SK-N-SH (cell line): Measurements from ENCODE around the gene CD96. TPM values are rescaled to one million over a fixed set of nuclear protein-coding genes. Genes with fewer than 3 reads are reported as not detected.

Source experiments
- CTCF ChIA-PET: fragments of 300-600, 350-600 bp; formaldehyde crosslinking; extraction: SDS; loops from one replicate; lab custom pipeline; 2021; lab: Yijun Ruan, JAX
- POLR2A ChIA-PET: fragments of 350-600 bp; sonication (Branson Sonifier 250); formaldehyde crosslinking; extraction: SDS; loops from one replicate; lab custom pipeline; 2020; ENCODE audit warnings: antibody characterized with exemption, inconsistent platforms; lab: Yijun Ruan, JAX
- DNase-seq: peaks from one replicate; pipeline ENCODE4 v3.0.0; 2012
- H2AFZ ChIP-seq: fragments of 200-600 bp; sonication (generic); 2 replicates; pipeline ENCODE4 v1.8.1; 2016; ENCODE audit warnings: antibody characterized with exemption, mild to moderate bottlenecking, low read depth
- H3F3A ChIP-seq: fragments of 200-600 bp; sonication (generic); replicated peaks from 2 replicates; pipeline ENCODE3; 2016; ENCODE audit warnings: antibody characterized with exemption, mild to moderate bottlenecking; ENCODE audit not compliant: insufficient read depth
- H3K27ac ChIP-seq, 2 experiments: fragments of 200-500 bp in 1 of 2; fragments of 200-600 bp in 1 of 2; sonication (Bioruptor generic) in 1 of 2; sonication (generic), shearing (Covaris generic) in 1 of 2; 2 replicates each; pipeline versions ENCODE4 v1.5.1 to v1.6.1; 2014 to 2016; ENCODE audit warnings: low read depth in 2 of 2, inconsistent platforms in 1 of 2, low read length in 1 of 2, mild to moderate bottlenecking in 1 of 2, mixed read lengths in 1 of 2
- H3K27me3 ChIP-seq: fragments of 200-600 bp; sonication (generic), shearing (Covaris generic); 2 replicates; pipeline ENCODE4 v1.6.1; 2016; ENCODE audit warnings: mixed run types; ENCODE audit not compliant: insufficient read depth
- H3K36me3 ChIP-seq, 2 experiments: fragments of 200-500 bp in 1 of 2; fragments of 200-600 bp in 1 of 2; sonication (Bioruptor generic) in 1 of 2; sonication (generic) in 1 of 2; replicated peaks in 1 of 2; 2 replicates each; pipeline versions ENCODE3 to v1.5.1; 2014 to 2016; ENCODE audit warnings: low read length in 1 of 2, mild to moderate bottlenecking in 1 of 2; ENCODE audit not compliant: insufficient read depth in 2 of 2, control insufficient read depth in 1 of 2
- H3K4me1 ChIP-seq, 2 experiments: fragments of 200-500 bp in 1 of 2; fragments of 200-600 bp in 1 of 2; sonication (Bioruptor generic) in 1 of 2; sonication (generic), shearing (Covaris generic) in 1 of 2; 2 replicates each; pipeline versions ENCODE4 v1.5.1 to v1.6.1; 2014 to 2016; ENCODE audit warnings: low read depth in 1 of 2, low read length in 1 of 2, mixed run types in 1 of 2; ENCODE audit not compliant: insufficient read depth in 2 of 2, control insufficient read depth in 1 of 2
- H3K4me2 ChIP-seq: fragments of 200-600 bp; sonication (generic), shearing (Covaris generic); 2 replicates; pipeline ENCODE4 v1.6.1; 2017; ENCODE audit warnings: mixed run types
- H3K4me3 ChIP-seq, 2 experiments: fragments of 200-500 bp in 1 of 2; fragments of 200-600 bp in 1 of 2; sonication (Bioruptor generic) in 1 of 2; sonication (generic), shearing (Covaris generic) in 1 of 2; 2 replicates each; pipeline versions ENCODE4 v1.5.1 to v1.8.1; 2014 to 2016; ENCODE audit warnings: low read depth in 2 of 2, inconsistent platforms in 1 of 2, low read length in 1 of 2, mild to moderate bottlenecking in 1 of 2, mixed read lengths in 1 of 2, moderate library complexity in 1 of 2
- H3K79me2 ChIP-seq: fragments of 200-600 bp; sonication (generic); 2 replicates; pipeline ENCODE4 v1.8.1; 2017; ENCODE audit warnings: mild to moderate bottlenecking; ENCODE audit not compliant: insufficient read depth
- H3K9ac ChIP-seq: fragments of 200-600 bp; sonication (generic); 2 replicates; pipeline ENCODE4 v1.6.1; 2017; ENCODE audit warnings: mixed run types
- H3K9me2 ChIP-seq: fragments of 200-600 bp; sonication (generic); 2 replicates; pipeline ENCODE4 v1.6.1; 2017; ENCODE audit warnings: mixed run types
- H3K9me3 ChIP-seq: fragments of 200-600 bp; sonication (generic); 2 replicates; pipeline ENCODE4 v1.6.1; 2017; ENCODE audit warnings: mixed run types, mild to moderate bottlenecking, moderate library complexity
- H4K20me1 ChIP-seq: fragments of 200-600 bp; sonication (generic); 2 replicates; pipeline ENCODE4 v1.6.1; 2017; ENCODE audit warnings: mild to moderate bottlenecking, mixed run types; ENCODE audit not compliant: insufficient read depth
- CHD2 ChIP-seq: fragments of 150-350 bp; IDR thresholded peaks from 2 replicates; pipeline ENCODE4 v1.6.1; 2018; ENCODE audit warnings: low read length; ENCODE audit not compliant: partially characterized antibody
- CTCF ChIP-seq: fragments of 200-600 bp; sonication (generic); IDR thresholded peaks from 2 replicates; pipeline ENCODE4 v1.6.1; 2017; ENCODE audit warnings: antibody characterized with exemption, mild to moderate bottlenecking, moderate library complexity
- EZH2phosphoT487 ChIP-seq: fragments of 200-600 bp; sonication (generic); IDR thresholded peaks from 2 replicates; pipeline ENCODE4 v1.6.1; 2017; ENCODE audit warnings: low read depth, mixed run types, mild to moderate bottlenecking, antibody characterized with exemption, moderate library complexity, borderline replicate concordance
- FOSL2 ChIP-seq: IDR thresholded peaks from 2 replicates; pipeline ENCODE4 v1.4.0; 2012; ENCODE audit warnings: low read depth, mild to moderate bottlenecking, moderate library complexity, borderline replicate concordance
- IRF3 ChIP-seq: fragments of 150-350 bp; IDR thresholded peaks from 2 replicates; pipeline ENCODE4 v1.6.1; 2016; ENCODE audit warnings: mild to moderate bottlenecking, low read depth, low read length
- JUND ChIP-seq: IDR thresholded peaks from 2 replicates; pipeline ENCODE4 v1.4.0; 2012
- MEF2A ChIP-seq: IDR thresholded peaks from 2 replicates; pipeline ENCODE4 v1.4.0; 2012; ENCODE audit warnings: low read depth, borderline replicate concordance
- MXI1 ChIP-seq: IDR thresholded peaks from 2 replicates; pipeline ENCODE4 v1.6.1; 2012; ENCODE audit warnings: mild to moderate bottlenecking, low read depth, low read length, improper control_type of control experiment
- NFIC ChIP-seq: IDR thresholded peaks from 2 replicates; pipeline ENCODE4 v1.4.0; 2012; ENCODE audit warnings: borderline replicate concordance
- PBX3 ChIP-seq: IDR thresholded peaks from 2 replicates; pipeline ENCODE4; 2012
- RXRA ChIP-seq: IDR thresholded peaks from 2 replicates; pipeline ENCODE4 v1.4.0; 2012; ENCODE audit warnings: low read depth, mild to moderate bottlenecking, borderline replicate concordance
- SIN3A ChIP-seq: IDR thresholded peaks from 2 replicates; pipeline ENCODE4 v1.6.1; 2012; ENCODE audit warnings: low read depth, mild to moderate bottlenecking, low read length, moderate library complexity, borderline replicate concordance
- TCF12 ChIP-seq: IDR thresholded peaks from 2 replicates; pipeline ENCODE4 v1.4.0; 2012
- TEAD4 ChIP-seq: IDR thresholded peaks from 2 replicates; pipeline ENCODE4 v1.4.0; 2012; ENCODE audit warnings: mild to moderate bottlenecking, borderline replicate concordance; ENCODE audit not compliant: insufficient read depth
- ZBTB33 ChIP-seq: IDR thresholded peaks from 2 replicates; pipeline ENCODE4 v1.4.0; 2012; ENCODE audit warnings: low read depth, borderline replicate concordance
- WGBS: methylation state at CpG from one replicate; pipeline ENCODE4 v1.1.6; 2017; ENCODE audit warnings: low lambda C conversion rate; 5-methylcytosine and 5-hydroxymethylcytosine counted together
- polyA plus RNA-seq, 3 experiments: library from polyadenylated mRNA; depleted of rRNA; stranded (reverse); fragments of >200 nt; gene quantifications; 2 replicates each; pipeline ENCODE4 v1.2.3, GENCODE V29; 2012

Gene CD96
- polyA plus RNA-seq, 1 of the 3 experiments (the other 2 are of a cell fraction): 0.02 TPM

GRCh38 chr3:111690242-111690641, 148.2 kb downstream of the CD96 start:
- DNase-seq: no peak
- ChIA-PET POLR2A (no interaction called here), CTCF (interaction anchor here (1.2 to 5.2 kb wide), 8 partner anchors 9 to 277 kb away, joined by 5 to 61 read pairs (median 12); no protein-coding TSS in a partner anchor)

More at GRCh38 chr3:111690242-111690641, 148.2 kb downstream of the CD96 start:
- no peak overlapping the region for H2AFZ ChIP-seq
- no peaks in the 10 kb centered on the region for H3K27me3 ChIP-seq
- H3K9me2 ChIP-seq: no peaks in the 10 kb centered on the region
- TF ChIP-seq ZBTB33 (no peak), CTCF (no peak), PBX3 (no peak), IRF3 (no peak), CHD2 (no peak), TCF12 (peak; percentile 40; the same call in 1 of the 2 replicates), NFIC (no peak), MXI1 (no peak), RXRA (no peak), SIN3A (no peak), MEF2A (no peak), TEAD4 (no peak; the same call in 1 of the 2 replicates), FOSL2 (peak; percentile 38; the same call in 1 of the 2 replicates), EZH2phosphoT487 (no peak), JUND (0 out of 2 replicates have a peak, but pooled peaks have one; percentile 2)
- 48% methylated on average over 3 of the region's 3 CpGs for WGBS
- no peaks in the 10 kb centered on the region for H3K9me3 ChIP-seq
- H3K36me3 ChIP-seq: no peaks in the 10 kb centered on the region
- H3K4me1 ChIP-seq: peaks cover 5 to 40% of the 10 kb centered on the region in 2 experiments
- H3K4me3 ChIP-seq: no peak overlapping the region
- H3F3A ChIP-seq: peaks cover 38% of the 10 kb centered on the region
- H3K79me2 ChIP-seq: peaks cover 90% of the 10 kb centered on the region
- peak overlapping the region in 1 of 2 experiments; percentile 75; a peak in 2 of 4 replicates for H3K27ac ChIP-seq
- peak overlapping the region; percentile 31 for H3K4me2 ChIP-seq
- H4K20me1 ChIP-seq: no peaks in the 10 kb centered on the region
- peak overlapping the region; percentile 27; the same call in 1 of the 2 replicates for H3K9ac ChIP-seq
